NCI-H82 (cell line): ENCODE results near the gene CUL3.

Source experiments
- DNase-seq: peaks from one replicate; lab custom pipeline; 2025; lab: John Stamatoyannopoulos, UW

CUL3 gene

DNA sequence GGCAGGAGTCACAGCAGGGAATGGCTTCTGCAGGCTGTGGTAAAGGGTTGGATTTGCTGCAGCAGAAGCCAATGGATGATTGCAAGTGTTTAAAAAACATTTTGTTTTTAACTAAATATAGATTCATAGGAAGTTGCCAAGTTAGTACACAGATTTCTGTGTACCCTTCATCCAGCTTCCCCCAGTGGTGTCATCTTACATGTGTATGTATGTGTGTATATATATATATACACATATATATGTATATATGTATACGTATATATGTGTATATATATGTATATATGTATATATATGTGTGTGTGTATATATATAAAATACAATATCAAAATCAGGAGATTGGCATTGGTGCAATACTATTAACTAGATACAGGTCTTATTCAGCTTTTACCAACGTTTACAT lies 164.1 kb downstream of the CUL3 start:
- no peak for DNase-seq
